Parathyroid adenoma (tissue), 2 donors: Measurements from ENCODE around the gene POLE.

Source experiments
- H2AFZ ChIP-seq: fragments of 300-600 bp; sonication (generic); one replicate; pipeline ENCODE4 v1.7.0; 2017; ENCODE audit warnings: antibody characterized with exemption, mild to moderate bottlenecking
- H3K27ac ChIP-seq: fragments of 300-600 bp; sonication (generic); one replicate; pipeline ENCODE4 v1.7.0; 2017
- H3K27me3 ChIP-seq: fragments of 300-600 bp; sonication (generic); one replicate; pipeline ENCODE4 v1.7.0; 2017; ENCODE audit warnings: low read length; ENCODE audit not compliant: control insufficient read depth, insufficient read depth
- H3K36me3 ChIP-seq: fragments of 300-600 bp; sonication (generic); one replicate; pipeline ENCODE4 v1.7.0; 2017; ENCODE audit warnings: low read length; ENCODE audit not compliant: control insufficient read depth, insufficient read depth
- H3K4me1 ChIP-seq: fragments of 300-600 bp; sonication (generic); one replicate; pipeline ENCODE4 v1.7.0; 2017; ENCODE audit warnings: control low read depth
- H3K4me2 ChIP-seq: fragments of 300-600 bp; sonication (generic); one replicate; pipeline ENCODE4 v1.7.0; 2017; ENCODE audit warnings: low read length
- H3K4me3 ChIP-seq: fragments of 300-600 bp; sonication (generic); one replicate; pipeline ENCODE4 v1.7.0; 2017; ENCODE audit warnings: low read depth, low read length
- H3K79me2 ChIP-seq: fragments of 300-600 bp; sonication (generic); one replicate; pipeline ENCODE4 v1.7.0; 2017; ENCODE audit warnings: control low read depth
- H3K9ac ChIP-seq: fragments of 300-600 bp; sonication (generic); one replicate; pipeline ENCODE4 v1.7.0; 2017; ENCODE audit warnings: mild to moderate bottlenecking
- H3K9me3 ChIP-seq: fragments of 300-600 bp; sonication (generic); one replicate; pipeline ENCODE4 v1.7.0; 2017; ENCODE audit warnings: low read length; ENCODE audit not compliant: control insufficient read depth
- TF ChIP-seq, protein P1 (sequence below): fragments of 300-600 bp; sonication (generic); IDR thresholded peaks from one replicate; pipeline ENCODE4 v1.7.0; 2017; ENCODE audit warnings: antibody characterized with exemption, mild to moderate bottlenecking
- donor health status: primary hyperparathyroidism.

Gene POLE

DNA sequence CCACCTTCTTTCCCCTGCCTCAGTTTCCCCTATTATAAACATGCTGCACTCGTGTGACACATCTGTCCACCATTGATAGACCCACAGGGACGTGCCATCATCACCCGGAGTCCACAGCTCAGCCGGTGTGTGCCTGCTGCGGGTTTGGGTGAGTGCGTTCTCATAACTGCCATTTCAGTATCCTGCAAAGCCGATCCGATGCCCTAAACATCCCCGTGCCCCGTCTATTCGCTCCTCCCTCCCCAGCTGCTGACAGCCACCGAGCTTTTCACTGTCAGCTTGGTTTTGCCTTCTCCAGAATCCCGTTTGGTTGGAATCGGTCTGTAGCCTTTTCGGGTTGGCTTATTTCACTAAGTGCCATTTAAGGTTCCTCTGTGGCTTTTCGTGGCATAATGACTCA, 80.7 kb downstream of the POLE start:
- Histone ChIP-seq H3K27me3 (peaks cover 4% of the 10 kb centered on the region), H3K9ac (no peak overlapping the region), H3K4me2 (no peak overlapping the region), H3K4me3 (no peak overlapping the region), H3K9me3 (no peaks in the 10 kb centered on the region), H3K27ac (no peak overlapping the region), H2AFZ (no peak overlapping the region), H3K36me3 (no peaks in the 10 kb centered on the region), H3K4me1 (peaks cover 4% of the 10 kb centered on the region), H3K79me2 (no peaks in the 10 kb centered on the region)
- TF ChIP-seq, protein P1, sequence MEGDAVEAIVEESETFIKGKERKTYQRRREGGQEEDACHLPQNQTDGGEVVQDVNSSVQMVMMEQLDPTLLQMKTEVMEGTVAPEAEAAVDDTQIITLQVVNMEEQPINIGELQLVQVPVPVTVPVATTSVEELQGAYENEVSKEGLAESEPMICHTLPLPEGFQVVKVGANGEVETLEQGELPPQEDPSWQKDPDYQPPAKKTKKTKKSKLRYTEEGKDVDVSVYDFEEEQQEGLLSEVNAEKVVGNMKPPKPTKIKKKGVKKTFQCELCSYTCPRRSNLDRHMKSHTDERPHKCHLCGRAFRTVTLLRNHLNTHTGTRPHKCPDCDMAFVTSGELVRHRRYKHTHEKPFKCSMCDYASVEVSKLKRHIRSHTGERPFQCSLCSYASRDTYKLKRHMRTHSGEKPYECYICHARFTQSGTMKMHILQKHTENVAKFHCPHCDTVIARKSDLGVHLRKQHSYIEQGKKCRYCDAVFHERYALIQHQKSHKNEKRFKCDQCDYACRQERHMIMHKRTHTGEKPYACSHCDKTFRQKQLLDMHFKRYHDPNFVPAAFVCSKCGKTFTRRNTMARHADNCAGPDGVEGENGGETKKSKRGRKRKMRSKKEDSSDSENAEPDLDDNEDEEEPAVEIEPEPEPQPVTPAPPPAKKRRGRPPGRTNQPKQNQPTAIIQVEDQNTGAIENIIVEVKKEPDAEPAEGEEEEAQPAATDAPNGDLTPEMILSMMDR: no peak

DNA sequence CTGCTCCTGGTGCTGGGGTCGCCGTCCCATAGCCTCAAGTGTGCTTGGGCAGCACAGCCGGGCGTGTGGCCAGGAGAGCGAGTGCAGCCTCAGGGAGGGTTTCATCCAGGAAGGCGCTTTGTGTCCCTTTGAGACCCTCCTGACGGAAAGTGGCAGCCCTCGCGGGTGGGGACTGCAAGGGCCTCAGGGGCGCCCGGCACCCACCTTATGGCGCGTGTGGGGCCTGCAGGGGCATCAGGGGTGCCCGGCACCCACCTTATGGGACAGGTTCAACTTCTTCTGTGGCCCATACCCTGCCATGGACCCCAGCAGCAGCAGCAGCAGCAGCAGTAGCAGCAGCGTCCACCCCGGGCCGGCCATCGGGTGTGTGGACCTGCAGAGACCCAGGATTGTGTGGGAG, 81.2 kb downstream of the POLE start:
- no peak overlapping the region for H3K9ac ChIP-seq
- TF ChIP-seq, protein P1: no peak
- no peak overlapping the region for H3K4me3 ChIP-seq
- no peak overlapping the region for H3K27ac ChIP-seq
- H3K9me3 ChIP-seq: no peaks in the 10 kb centered on the region
- H3K27me3 ChIP-seq: peaks cover 4% of the 10 kb centered on the region
- no peak overlapping the region for H3K4me2 ChIP-seq
- H3K79me2 ChIP-seq: no peaks in the 10 kb centered on the region
- H2AFZ ChIP-seq: no peak overlapping the region
- H3K4me1 ChIP-seq: peaks cover 4% of the 10 kb centered on the region
- no peaks in the 10 kb centered on the region for H3K36me3 ChIP-seq

DNA sequence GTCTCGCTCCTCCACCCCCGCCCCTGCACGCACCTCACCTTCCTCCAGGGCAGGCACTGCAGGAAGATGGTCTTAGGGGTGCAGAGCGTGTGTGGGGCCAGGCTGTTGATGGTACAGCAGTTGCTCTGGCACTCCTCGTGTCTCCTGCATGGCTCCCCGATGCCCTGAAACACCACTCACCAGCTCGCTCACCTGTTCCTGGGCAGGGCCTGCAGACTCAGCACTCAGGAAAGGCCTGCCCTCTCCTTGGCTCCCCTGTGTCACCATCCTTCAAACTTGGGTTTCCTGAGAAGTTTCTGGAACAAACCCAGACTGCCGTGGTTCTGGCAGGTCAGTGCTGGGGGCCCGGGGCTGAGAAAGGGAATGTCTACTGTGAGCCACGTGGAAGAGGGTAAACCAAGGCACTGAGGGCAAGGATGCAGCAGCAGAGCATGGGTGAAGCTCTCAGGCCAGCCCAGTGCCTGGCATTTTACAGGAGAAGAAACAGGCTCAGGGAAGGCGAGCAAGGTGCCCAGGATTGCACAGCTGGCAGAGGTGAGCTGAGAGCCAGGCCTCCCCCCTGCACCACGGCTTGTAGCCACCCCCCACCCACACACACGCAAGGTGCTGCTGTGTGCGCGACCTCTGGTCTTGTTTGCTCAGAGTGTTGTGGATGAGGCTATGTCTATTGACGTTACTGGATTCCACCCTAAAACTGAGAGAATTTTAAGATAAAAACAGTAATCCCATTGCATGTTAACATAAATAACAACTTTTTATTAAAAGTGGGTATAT, 82.3 kb downstream of the POLE start:
- no peak overlapping the region for H3K4me3 ChIP-seq
- no peaks in the 10 kb centered on the region for H3K79me2 ChIP-seq
- TF ChIP-seq, protein P1: no peak
- H3K27me3 ChIP-seq: peaks cover 4% of the 10 kb centered on the region
- no peak overlapping the region for H3K9ac ChIP-seq
- H3K4me2 ChIP-seq: no peak overlapping the region
- peaks cover 4% of the 10 kb centered on the region for H3K4me1 ChIP-seq
- no peak overlapping the region for H2AFZ ChIP-seq
- H3K9me3 ChIP-seq: no peaks in the 10 kb centered on the region
- no peak overlapping the region for H3K27ac ChIP-seq
- H3K36me3 ChIP-seq: no peaks in the 10 kb centered on the region

DNA sequence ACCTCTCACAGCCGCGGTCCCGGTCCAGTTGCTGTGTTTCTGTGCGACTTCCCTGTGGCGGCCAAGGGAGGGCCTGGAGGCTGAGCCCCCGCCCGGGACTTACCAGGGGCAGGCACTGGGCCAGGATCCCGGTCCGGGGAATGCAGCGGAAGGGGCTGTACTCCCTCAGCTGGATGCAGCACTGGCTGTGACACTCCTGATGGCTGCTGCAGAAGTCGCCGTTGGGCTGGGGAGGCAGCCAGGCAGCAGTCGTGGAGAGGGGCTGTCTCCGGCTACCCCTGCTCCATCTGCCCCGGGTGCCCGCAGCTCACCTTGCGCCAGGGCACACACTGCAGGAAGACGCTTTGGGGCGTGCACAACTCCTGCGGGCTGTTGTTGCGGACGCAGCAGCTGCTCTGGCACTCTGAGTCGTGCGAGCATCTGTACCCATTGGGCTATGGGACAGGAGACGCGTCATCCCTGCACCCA, 83.0 kb downstream of the POLE start:
- no peaks in the 10 kb centered on the region for H3K9me3 ChIP-seq
- no peaks in the 10 kb centered on the region for H3K36me3 ChIP-seq
- TF ChIP-seq, protein P1: no peak
- H3K4me1 ChIP-seq: peaks cover 4% of the 10 kb centered on the region
- no peaks in the 10 kb centered on the region for H3K79me2 ChIP-seq
- H3K4me3 ChIP-seq: no peak overlapping the region
- peaks cover 4% of the 10 kb centered on the region for H3K27me3 ChIP-seq
- H2AFZ ChIP-seq: no peak overlapping the region
- peak overlapping the region; percentile 13 for H3K4me2 ChIP-seq
- peak overlapping the region; percentile 32 for H3K27ac ChIP-seq
- no peak overlapping the region for H3K9ac ChIP-seq
